ENCODE data around the gene MYLIP. TPM values are rescaled to one million over a fixed set of nuclear protein-coding genes. Genes with fewer than 3 reads are reported as not detected.

The MYLIP gene
- total RNA-seq (2014; rRNA removed; shearing (Covaris generic)) = 62.5 and 72.2 TPM in 2 replicates
- 48.0 and 59.1 TPM in 2 replicates for polyA plus RNA-seq (2015; cell fraction: cytosol; rRNA removed)
- polyA plus RNA-seq (2015; cell fraction: nucleus; rRNA removed) = 80.4 and 112 TPM in 2 replicates

- in situ Hi-C loops (cut with HindIII; ENCODE audit: low pct_unique_long_range_greater_than_20kb, low sequenced_read_pairs) = no loop called here
- DNase-seq (ENCODE audit: low read depth, low spot score) = peak; percentile 98
Measured at GRCh38 chr6:16128759-16129622, at the start of gene MYLIP. Gene MYLIP (plus strand): TSS chr6:16129086. CDS start chr6:16129323, 237 bp downstream.

- no peak for DNase-seq (ENCODE audit: low read depth, low spot score)
- in situ Hi-C loops (cut with HindIII; ENCODE audit: low pct_unique_long_range_greater_than_20kb, low sequenced_read_pairs) = no loop called here
Measured at GRCh38 chr6:16079354-16079753, 49.5 kb upstream of the MYLIP start.

GRCh38 chr6:16080204-16080603 lies 48.7 kb upstream of the MYLIP start:
- in situ Hi-C loops (cut with HindIII; ENCODE audit: low pct_unique_long_range_greater_than_20kb, low sequenced_read_pairs) = no loop called here

GRCh38 chr6:16081326-16081725 lies 47.6 kb upstream of the MYLIP start:
- in situ Hi-C loops (cut with HindIII; ENCODE audit: low pct_unique_long_range_greater_than_20kb, low sequenced_read_pairs) = no loop called here
- no peak for DNase-seq (ENCODE audit: low read depth, low spot score)

More at GRCh38 chr6:16080204-16080603, 48.7 kb upstream of the MYLIP start:
- no peak for DNase-seq (ENCODE audit: low read depth, low spot score)

- in situ Hi-C loops (cut with HindIII; ENCODE audit: low pct_unique_long_range_greater_than_20kb, low sequenced_read_pairs) = no loop called here
Measured at GRCh38 chr6:16082361-16082760, 46.5 kb upstream of the MYLIP start.

GRCh38 chr6:16086965-16087364 lies 41.9 kb upstream of the MYLIP start:
- in situ Hi-C loops (cut with HindIII; ENCODE audit: low pct_unique_long_range_greater_than_20kb, low sequenced_read_pairs) = no loop called here
- DNase-seq (ENCODE audit: low read depth, low spot score) = no peak

More at GRCh38 chr6:16082361-16082760, 46.5 kb upstream of the MYLIP start:
- no peak for DNase-seq (ENCODE audit: low read depth, low spot score)

DNA sequence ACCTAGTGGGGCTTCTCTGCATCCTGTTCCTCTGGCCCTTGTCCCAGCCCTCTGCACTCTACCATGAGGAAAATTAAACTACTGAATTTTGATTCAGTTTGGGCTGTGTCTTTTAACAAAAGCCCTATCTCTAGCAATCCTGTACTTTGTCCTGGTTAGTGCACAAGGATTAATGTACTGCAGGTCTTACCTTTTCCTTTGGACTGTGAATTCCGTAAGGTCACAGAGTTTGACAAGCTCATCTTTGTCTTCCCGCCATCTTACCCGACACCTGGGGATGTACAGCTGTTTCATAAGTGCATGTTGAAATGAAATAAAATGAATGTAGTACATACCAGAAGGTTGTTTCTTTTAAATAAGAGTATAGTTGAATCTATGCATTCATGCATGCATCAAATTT lies 41.5 kb upstream of the MYLIP start:
- no peak for DNase-seq (ENCODE audit: low read depth, low spot score)
- in situ Hi-C loops (cut with HindIII; ENCODE audit: low pct_unique_long_range_greater_than_20kb, low sequenced_read_pairs) = no loop called here

- in situ Hi-C loops (cut with HindIII; ENCODE audit: low pct_unique_long_range_greater_than_20kb, low sequenced_read_pairs) = no loop called here
- no peak for DNase-seq (ENCODE audit: low read depth, low spot score)
Measured at GRCh38 chr6:16088409-16088808, 40.5 kb upstream of the MYLIP start.

DNA sequence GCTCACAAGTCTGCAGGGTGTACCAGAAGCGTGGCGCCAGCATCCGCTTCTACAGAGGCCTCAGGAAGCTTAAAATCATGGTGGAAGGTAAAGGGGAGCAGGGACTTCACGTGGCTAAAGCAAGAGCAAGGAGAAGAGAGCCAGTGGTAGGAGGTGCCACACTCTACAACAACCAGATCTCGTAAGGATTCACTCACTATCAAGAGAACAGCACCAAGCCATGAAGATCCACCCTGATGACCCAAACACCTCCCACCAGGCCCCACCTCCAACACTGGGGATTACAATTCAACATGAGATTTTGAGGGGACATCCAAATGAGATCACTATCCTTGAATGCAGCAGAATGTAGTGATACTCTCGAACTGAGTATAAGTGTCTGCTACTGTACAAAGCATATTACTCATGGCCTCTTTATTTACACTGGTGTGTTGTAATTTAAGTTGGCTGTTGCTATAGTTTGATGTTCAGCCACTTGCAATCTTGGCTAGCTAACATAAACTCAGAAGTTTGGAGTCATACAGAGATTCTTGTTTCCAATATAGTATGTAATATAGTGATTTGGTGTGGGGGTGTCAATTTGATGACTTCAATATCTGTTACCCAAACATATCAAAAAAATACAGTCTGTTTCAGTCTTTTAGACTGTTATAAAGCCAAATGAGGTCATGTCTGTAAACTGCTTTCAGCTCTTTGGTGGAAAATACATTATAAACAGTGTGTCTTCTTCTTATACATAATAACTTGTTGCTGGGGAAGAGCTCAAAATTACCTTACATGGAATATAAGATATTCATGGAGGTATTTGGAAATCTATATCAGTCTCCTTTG lies 39.4 kb upstream of the MYLIP start:
- in situ Hi-C loops (cut with HindIII; ENCODE audit: low pct_unique_long_range_greater_than_20kb, low sequenced_read_pairs) = no loop called here
- no peak for DNase-seq (ENCODE audit: low read depth, low spot score)

DNA sequence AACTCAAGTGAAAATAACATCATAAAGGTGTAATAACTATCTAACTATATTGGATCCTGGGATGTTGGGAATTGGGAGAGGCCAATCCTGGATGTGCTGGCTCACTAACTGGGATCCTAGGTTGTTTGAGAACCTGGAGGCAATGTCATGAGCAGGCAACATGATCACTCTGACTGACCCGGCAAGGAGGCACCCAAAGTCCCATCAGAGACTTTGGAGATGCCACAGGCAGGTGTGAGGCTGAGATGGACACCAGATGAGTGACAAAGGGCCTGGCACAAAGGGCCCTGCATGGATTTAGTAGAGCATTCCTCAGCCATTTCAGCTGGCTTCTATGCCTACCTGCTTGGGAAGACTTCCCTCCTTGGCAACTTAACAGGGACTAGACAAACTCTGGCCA lies 38.4 kb upstream of the MYLIP start:
- no peak for DNase-seq (ENCODE audit: low read depth, low spot score)
- in situ Hi-C loops (cut with HindIII; ENCODE audit: low pct_unique_long_range_greater_than_20kb, low sequenced_read_pairs) = no loop called here

DNA sequence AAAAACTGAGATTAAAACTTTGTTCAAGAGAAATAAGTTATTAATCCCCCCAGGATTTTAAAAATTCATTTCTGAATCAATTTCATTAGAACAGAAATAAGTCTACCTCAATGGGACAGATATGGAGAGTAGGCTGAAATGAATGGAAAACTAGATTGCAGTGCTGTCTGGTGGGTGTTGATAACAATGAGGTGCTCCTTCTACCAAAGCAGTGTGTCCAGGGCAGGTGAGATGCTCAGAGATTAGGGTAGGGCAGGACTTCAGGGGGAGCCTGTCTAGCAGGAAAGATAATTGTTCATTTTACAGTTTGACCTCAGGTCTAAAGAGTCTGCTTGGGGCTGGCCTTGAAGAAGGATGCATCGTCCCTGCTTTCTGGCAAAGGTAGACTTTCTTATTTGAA lies 38.0 kb upstream of the MYLIP start:
- in situ Hi-C loops (cut with HindIII; ENCODE audit: low pct_unique_long_range_greater_than_20kb, low sequenced_read_pairs) = no loop called here
- DNase-seq (ENCODE audit: low read depth, low spot score) = no peak

GRCh38 chr6:16092140-16092539 lies 36.7 kb upstream of the MYLIP start:
- in situ Hi-C loops (cut with HindIII; ENCODE audit: low pct_unique_long_range_greater_than_20kb, low sequenced_read_pairs) = no loop called here
- no peak for DNase-seq (ENCODE audit: low read depth, low spot score)

GRCh38 chr6:16092990-16093389 lies 35.9 kb upstream of the MYLIP start:
- in situ Hi-C loops (cut with HindIII; ENCODE audit: low pct_unique_long_range_greater_than_20kb, low sequenced_read_pairs) = no loop called here

GRCh38 chr6:16095180-16095579 lies 33.7 kb upstream of the MYLIP start:
- in situ Hi-C loops (cut with HindIII; ENCODE audit: low pct_unique_long_range_greater_than_20kb, low sequenced_read_pairs) = no loop called here
- DNase-seq (ENCODE audit: low read depth, low spot score) = no peak

More at GRCh38 chr6:16092990-16093389, 35.9 kb upstream of the MYLIP start:
- no peak for DNase-seq (ENCODE audit: low read depth, low spot score)

DNA sequence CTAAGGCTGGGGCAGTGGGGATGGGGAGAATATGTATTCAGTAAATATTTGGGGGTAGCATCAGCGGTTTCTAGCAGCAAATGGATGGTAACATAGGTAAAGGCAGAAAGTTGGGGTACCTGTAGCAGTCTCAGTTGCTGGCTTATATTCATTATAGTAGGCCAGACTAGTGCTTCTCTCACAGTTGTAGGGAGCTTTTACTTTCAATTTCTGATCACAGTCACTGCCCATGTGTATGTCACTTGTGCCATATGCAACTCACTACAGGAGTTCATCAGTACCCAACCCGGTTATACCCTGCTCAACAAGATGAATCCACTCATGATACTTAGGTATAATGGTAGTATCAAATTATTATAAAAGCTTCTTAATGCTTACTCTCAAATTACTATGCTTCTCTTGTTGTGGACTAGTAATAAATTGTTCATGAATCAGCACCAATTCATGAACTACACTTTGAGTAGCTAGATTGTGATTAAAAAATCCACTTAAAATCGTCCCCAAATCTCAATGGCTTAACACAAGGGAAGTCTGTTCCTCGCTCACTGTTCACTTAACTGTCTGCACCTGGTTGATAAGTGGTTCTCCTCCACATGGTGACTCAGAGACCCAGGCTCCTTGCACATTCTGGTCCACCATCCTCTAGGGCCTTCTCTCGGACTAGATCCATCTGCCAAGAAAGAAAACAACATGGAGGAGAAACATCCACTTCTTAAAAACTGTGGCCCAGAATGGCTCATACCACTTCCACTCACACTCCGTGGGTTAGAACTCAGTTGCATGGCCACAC lies 31.3 kb upstream of the MYLIP start:
- in situ Hi-C loops (cut with HindIII; ENCODE audit: low pct_unique_long_range_greater_than_20kb, low sequenced_read_pairs) = no loop called here
- DNase-seq (ENCODE audit: low read depth, low spot score) = no peak

DNA sequence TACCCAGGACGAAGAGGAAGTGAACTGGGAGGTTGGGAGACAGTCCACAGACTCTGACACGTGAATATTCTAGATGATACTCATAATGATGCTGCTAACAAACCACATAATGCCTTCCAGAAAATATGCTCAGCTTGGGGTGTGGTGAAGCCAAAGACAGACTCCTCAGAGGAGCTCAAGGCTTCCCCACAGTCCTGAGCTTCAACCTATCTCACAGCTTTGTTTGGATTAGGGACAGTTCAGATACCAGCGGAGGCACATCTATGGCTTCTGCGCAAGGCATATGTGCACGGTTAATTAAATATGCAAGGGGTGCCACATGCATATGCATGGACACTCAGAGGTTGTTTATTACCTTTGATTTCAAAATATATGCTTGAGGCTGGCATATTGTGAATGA lies 30.7 kb upstream of the MYLIP start:
- in situ Hi-C loops (cut with HindIII; ENCODE audit: low pct_unique_long_range_greater_than_20kb, low sequenced_read_pairs) = no loop called here
- DNase-seq (ENCODE audit: low read depth, low spot score) = no peak

GRCh38 chr6:16102208-16102607 lies 26.7 kb upstream of the MYLIP start:
- in situ Hi-C loops (cut with HindIII; ENCODE audit: low pct_unique_long_range_greater_than_20kb, low sequenced_read_pairs) = no loop called here
- DNase-seq (ENCODE audit: low read depth, low spot score) = no peak

DNA sequence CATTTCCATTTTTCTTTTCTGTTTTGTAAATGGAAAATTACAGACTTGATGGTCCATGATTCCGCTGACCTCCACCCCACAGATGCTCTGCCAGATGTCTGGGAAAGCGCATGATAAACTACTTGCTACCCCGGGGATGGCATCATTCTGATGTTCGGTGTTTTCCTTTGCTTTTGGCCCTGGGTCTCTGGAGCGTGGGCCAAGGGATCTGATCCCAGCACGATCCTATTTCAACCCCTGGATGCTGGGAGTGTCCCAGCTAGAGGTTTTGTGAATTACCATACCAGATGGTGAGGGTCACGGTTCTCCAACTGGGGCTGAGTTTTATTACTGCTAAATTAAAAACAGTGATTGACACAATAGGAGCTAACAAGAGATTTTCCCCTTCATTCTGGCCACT lies 25.2 kb upstream of the MYLIP start:
- in situ Hi-C loops (cut with HindIII; ENCODE audit: low pct_unique_long_range_greater_than_20kb, low sequenced_read_pairs) = no loop called here

More for the DNA sequence above, 25.2 kb upstream of the MYLIP start:
- DNase-seq (ENCODE audit: low read depth, low spot score) = no peak

Data from SK-MEL-5 (cell line).